Stimulated activated CD4-positive, alpha-beta T cell treated with anti-CD3 and anti-CD28 coated beads, Interleukin-1b, Interleukin-23, amount 100 ng/mL, for 4 hours (primary cell): ENCODE data around the gene SLC22A4.
A peak's percentile ranks its signal among the peaks of the same experiment; 100 is the strongest.

Experiments
- DNase-seq, 2 donors: peaks; one replicate each; pipeline ENCODE4 v3.0.0-alpha.2; 2020; ENCODE audit warnings: low read depth in 2 of 2

Gene SLC22A4

DNA sequence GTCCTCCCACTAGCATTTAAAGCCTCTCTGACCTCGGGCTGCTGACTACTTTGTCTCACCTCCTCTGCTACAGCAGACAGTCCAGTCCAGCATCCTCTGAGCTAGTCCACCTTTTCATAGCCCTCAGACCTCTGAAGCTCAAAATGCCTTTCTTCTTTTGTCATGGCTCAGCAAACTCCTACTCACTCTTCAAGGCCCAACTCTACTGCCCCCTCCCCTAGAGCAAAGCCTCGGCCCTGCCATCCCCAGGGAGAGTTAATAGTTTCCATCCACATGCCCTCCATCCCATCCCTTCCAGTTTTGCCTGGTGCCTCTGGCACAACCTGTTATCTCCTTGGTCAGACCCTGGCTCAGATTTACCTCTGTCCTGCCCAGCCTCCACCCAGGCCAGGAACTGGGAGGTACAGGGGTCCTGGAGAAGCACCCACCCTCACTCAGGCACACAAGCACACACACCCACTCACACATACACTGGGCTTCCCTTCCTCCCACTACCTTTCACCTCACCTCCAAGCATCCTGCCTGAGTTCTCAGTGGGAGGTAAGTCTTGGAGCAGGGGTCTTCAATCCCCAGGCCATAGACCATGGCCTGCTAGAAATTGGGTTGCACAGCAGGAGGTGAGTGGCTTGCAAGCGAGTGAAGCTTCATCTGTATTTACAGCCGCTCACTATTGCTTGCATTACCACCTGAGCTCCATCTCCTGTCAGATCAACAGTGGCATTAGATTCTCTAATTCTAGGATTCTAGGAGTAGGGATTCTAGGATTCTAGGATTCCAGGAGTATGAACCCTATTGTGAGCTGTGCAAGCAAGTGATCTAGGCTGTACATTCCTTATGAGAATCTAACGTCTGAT lies 18.6 kb upstream of the SLC22A4 start:
- no peak for DNase-seq

DNA sequence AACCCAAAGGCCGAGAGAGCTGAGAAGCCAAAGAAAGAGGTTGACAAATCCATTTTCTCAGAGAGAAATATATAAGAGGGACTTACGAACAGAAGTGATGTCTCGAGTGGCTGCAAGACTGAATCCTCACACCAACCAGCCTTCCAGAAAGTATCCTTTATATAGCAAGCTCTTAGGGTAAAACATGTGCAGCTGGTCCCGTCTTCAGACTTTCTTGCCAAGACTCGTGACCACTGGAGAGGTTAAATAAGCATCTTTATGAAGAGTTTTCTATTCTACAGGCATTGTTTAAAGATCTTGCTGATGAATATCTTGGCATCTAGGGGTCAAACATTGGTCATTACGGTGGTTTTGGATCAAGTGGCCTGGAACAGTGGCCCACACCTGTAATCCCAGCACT lies 16.9 kb upstream of the SLC22A4 start:
- DNase-seq: no peak

DNA sequence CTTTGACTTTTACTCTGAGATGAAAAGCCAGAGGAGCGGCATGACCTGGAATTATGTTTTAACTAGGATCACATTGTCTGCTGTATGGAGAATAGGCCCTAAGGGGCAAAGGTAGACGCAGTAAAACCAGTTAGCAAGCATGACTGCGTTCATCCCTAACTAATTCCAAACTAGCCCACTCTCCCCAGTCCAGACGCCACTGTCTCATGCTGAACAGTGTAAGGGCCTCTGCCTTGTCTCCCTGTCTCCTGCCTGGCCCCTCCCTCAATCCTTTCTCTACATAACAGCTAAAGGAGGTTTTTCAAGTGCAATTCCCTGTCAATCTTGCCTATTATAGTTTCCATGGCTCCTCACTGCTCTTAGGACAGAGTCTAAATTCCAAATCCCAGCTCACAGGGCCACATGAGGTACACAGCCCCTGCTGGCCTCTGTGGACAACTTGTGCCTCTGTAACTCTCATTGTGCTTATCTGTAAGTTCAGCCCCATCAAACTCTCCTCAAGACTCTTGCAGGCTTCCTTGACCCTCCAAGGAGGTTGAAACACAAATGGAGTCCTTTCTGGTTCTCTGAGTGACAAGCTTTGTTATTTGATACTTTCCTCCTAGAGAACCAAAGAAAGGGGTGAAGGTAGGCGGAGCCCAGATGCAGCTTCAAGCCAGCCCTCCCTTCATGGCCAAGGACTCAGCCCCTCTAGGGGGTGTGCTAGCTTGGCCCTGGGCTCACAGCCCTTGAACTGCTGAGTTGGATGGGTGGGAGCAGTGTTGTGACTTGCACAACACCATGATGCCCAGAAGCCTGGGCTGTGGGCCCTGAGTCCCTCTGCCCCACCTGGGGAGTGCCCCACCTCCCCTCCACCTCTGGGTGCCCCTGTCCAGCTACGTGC lies 16.0 kb upstream of the SLC22A4 start:
- no peak for DNase-seq

DNA sequence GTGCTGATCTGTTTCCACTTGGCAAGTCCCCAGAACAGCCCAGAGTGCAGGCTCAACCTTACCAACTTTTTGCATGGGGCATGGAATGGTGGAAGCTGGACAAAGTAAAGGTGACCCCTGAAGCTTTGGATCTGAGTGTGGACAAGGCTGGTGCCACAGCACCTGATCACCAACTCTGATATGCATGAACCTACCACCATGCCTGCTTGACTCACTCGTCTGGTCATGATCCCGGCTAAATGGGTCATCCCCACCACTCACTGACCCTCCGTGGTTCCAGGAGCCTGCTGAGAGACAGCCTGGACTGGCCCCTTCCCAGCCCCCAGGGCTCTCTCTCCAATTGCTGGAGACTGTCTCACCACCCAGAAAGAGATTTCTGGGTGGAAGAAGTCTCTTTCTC lies 14.4 kb upstream of the SLC22A4 start:
- no peak for DNase-seq

DNA sequence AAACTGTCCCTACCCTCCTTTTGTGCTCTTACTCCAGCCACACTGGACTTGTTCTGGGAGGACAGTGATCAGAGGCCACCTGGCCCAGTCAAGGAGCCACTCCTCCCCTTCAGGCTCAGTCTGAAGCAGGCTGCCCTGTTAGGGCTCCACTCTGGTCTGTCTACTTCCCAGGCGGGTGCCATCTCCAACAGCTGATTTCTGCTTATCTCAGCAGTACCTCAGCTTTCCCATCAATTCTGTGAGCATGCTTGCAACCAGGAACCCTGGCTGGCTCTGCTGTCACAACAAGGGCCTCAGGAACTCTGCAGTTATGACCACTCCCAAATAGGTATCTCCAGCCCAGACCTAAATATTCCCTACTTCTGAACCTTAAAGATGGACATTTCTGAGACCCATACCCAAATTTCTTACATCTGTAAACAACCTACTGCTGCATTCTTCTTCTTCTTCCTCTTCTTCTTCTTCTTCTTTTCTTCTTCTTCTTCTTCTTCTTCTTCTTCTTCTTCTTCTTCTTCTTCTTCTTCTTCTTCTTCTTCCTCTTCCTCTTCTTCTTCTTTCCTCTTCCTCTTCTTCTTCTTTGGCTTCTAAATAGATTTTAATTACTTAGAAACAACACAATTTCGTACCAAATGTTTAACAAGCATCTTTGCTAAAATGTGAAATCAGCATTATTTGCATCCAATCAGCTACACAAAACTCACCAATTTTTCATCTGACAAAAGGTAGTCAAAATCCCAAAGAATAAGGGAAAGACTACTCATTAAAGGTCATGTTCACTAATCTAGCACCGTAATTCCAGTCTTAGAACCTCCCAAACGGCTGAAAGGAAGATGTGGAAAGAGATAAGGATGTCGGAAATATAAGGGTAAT lies 13.6 kb upstream of the SLC22A4 start:
- DNase-seq: no peak

DNA sequence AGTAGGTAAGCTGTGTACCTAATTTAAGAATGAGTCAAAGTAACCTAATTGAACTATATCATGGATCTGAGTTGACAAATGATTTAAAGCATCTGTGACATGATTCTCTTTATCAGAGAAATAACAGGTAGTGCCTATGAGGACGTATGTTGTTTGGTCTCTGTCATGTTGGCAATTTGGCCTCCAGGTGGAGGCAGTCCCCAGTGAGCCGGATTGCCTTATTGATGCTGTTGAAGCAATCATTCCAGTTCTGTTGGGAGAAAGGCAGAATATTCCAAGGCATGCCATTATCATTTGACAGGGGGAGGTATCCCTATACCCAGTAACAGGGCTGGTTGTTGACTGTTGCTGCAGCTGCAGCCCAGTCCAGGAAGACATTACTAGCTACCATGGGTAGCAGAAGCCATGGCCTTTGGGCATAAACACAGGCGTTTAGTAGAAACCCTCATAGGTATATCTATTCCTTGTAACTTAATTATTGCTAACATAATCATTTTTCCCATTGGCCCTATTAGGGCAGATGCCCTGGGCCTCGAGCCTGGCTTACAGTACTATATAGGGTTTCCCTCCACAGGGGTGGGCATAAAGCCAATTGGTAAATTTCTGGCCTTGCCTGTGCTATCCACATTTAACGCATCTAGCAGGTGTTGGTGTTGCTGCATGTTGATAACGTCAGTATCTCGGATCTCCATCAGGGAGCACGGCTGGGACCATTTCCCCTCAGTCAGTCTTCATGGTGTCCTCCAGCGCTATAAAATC lies 12.2 kb upstream of the SLC22A4 start:
- no peak for DNase-seq

DNA sequence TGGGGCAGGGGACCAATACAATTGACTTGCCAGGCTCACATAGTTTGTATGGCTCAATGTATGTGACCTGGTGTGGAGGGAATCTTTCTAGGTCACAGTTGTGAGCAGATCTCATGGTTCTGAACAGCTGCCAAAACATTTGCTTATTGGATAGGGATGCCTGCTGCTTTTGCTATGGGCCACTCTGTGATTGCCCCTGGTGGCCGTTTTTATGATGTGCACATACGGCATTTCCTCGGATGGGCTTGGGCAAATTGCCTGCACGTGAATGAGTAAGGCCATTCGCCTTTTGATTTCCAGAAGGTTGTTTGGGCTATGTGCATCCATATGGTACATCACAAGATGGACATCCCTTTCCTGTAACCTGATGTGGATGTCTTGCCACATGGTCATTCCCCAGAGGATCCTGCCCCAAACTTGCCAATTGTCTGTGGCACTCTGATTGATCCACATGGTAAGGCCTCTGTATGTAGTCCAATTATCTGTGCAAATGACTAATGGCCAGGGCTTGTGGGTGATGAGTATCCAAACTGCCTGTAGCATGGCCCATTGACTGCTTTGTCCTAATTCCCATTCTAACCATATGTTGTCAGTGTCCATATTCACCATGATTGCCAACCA lies 10.7 kb upstream of the SLC22A4 start:
- DNase-seq: no peak

DNA sequence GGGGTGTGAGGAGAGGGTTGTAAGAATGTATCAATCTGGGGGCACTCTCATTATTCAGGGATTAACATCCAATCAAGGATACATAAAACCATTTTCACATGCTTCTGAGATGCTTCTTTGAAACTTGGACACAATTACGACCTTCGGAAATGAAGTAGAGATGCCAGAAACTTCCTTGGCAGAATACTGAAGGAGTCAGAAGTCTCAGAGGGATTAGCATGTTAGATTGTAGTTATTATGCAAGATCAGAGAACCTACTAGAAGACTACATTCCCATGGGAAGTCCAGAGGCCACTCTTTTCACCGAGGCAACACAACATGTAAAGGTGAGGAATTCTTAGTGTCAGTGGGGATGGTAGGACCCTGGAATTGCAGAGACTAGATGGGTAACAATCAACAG lies 5.1 kb upstream of the SLC22A4 start:
- DNase-seq: no peak

DNA sequence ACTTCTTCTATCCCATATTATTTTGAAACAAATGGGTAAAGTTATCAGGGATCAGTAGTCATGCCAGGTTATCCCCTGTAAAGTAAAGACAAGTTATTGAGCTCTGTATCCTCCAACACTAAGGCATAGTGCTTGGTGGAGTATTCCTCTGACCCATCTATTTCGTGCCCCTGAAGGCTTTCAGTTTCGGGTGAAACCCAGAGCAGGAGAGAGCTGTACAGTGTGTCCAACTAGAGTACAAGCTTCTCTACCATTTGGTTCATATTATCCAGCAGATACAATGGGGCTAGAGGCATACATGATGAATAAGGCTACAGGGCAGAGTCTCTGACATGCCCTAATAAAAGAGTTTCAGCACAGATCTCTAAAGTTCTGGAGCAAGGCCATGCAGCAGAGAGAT lies 3.2 kb upstream of the SLC22A4 start:
- no peak for DNase-seq

DNA sequence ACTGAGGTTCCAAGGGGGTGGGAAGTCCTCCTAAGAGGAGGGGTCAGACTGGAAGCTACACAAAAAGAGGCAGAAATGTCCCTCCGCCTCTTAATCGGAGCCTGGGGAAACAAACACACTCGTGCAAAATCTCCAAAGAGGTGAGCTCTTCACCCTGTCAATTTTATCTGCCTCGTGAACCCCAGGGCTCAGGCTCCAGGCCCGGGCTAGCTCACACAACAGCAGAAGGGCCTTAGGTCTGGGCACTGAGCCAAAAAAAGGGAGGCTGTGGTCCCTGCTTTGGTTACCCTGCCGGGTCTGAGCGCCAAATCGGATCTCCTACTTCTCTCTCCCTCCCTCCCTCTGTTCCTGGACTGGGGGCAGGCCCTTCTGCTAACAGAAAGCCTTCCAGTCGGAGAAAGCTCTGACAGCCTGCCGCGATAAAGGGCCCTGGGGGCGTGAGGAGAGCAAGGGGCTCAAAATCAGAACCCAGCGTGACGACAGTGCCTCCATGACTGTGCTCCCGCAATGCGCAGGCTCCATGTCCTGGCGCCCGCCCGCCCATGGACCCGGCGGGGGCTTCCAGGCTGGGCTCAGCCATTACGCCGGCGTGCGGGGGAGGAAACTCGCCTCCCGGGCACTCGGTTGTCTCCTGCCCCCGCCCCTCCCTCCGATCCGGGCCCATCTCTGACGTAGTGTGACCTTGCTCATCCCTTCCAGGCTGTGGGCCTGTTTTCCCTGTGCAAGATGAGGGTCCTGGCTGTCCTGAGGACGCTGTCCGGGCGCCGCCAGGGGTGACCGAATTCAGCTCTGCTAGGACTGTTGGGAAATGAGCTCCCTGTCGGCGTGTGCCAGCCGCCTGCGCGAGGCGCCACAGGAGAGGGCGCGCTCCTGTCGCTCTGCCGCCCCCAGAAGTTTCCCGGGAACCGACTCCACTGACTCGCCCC lies 865 bp upstream of the SLC22A4 start:
- DNase-seq: peak; percentile 57 to 74

DNA sequence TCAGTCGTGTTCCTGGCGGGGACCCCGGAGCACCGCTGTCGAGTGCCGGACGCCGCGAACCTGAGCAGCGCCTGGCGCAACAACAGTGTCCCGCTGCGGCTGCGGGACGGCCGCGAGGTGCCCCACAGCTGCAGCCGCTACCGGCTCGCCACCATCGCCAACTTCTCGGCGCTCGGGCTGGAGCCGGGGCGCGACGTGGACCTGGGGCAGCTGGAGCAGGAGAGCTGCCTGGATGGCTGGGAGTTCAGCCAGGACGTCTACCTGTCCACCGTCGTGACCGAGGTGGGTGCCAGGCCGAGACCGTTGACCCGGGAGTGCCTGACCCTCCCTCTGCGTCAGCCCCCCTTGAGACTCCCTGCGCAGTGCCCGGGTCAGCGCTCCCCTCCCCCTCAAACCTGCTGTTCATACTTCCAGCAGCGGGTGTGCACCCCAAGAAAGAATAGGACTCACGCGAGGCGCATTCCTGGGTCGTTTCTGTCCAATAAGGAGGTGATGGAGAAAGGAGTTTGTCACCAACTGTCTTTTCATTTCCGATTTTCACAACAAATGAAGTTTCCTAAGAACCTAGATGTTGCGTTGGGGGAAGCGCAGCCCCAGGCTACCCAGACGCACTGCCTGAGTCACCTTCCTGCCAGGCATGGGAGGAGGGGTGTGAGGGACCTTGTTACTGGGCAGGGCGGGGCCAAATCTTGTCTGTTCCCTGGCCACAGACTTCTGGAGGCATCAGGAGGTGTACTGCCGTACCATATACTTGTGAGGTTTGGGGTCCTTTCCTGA lies 722 bp downstream of the SLC22A4 start:
- peak; percentile 64 to 69 for DNase-seq

DNA sequence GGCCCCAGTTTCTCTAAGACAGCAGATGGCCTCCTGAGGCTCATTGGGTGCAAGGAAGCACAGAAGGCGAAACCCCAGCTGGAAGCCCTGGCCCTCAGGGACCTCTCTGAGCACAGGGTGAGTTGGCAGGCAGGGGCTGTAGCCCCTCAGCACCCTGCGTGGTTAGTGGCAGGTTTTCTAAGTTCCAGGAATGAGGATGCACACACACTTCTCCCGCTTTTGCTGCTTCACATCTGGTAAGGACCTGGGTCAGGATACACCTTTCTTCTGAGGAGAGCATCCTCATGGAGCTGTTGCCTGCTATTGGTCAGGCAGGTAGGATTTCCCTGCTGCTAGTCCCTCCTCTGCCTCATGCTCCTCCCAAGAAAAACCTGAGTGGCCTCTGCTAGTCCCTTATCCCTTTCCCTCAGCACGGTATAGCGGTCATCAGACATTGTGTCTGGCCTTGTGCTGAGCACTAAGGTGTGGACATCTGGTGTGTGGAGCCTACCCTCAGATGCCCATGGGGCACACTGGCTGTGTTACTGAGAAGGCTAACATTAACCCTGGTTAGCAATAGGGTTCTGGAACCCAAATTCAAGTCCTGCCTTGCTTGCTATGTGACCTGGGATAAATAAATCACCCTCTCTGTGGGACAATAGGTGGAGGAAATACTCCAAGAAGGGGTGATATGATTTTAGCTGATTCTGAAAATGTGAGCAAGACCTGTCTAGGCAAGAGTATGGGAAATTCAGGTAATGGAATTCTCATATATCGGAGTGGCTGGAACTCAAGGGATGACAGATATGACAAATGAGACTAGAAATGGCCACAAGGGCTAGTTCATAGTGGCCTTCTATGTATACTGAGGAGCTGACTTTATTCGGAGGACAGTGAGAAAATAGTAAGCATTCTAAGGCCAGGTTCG lies 1.6 kb downstream of the SLC22A4 start:
- DNase-seq: no peak

DNA sequence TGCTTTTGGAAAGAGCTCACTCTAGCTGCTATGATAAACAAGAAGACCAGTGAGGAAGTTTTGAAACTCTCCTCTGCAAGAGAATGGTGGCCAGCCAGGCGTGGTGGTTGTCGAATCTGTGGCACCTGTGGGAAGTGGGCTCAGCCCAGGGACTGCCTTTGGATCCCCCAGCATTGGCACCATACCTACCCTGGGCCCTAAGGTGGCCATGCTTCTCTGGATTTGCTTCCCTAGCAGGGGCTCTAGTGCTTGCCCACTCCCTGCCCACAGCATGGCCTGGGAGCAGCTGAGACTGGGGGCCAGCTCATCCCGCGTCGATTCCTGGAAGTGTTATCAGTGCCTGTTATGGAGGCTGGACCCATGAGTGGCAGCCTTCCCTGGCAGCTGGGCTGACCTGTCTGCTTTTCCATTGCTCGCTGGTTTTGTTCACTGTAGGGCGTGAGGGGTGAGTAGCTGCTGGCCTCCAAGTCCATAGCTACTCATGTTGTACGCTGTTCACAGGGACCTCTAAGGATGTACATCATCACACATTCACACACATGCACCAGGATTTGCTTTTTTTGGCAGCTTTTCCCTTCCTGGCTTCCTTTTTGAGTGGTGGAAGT lies 2.3 kb downstream of the SLC22A4 start:
- no peak for DNase-seq

DNA sequence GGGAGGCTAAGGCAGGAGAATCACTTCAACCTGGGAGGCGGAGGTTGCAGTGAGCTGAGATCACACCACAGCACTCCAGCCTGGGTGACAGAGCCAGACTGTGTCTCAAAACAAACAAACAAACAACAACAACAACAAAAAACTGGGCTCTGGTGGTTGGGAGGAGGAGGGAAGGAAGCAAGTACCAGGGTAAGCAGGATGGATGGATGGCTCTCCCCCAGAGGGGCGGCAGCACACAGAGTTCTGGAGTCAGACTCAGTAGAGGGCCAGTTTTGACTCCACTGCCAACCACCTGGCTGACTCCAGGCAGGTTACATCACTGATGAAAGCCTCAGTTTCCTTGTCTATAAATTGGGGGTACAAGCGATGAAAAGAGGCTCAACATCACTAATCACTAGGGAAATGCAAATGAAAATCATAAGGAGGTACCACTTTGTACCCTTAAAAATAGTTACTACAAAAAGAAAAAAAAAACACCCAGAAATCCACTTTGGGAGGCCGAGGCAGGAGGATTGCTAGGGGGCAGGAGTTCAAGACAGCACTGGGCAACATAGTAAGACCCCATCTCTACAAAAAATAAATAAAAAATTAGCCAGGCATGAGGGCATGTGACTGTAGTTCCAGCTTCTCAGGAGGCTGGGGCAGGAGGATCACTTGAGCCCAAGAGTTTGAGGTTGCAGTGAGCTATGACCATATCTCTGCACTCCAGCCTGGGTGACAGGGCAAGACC lies 3.2 kb downstream of the SLC22A4 start:
- DNase-seq: no peak

DNA sequence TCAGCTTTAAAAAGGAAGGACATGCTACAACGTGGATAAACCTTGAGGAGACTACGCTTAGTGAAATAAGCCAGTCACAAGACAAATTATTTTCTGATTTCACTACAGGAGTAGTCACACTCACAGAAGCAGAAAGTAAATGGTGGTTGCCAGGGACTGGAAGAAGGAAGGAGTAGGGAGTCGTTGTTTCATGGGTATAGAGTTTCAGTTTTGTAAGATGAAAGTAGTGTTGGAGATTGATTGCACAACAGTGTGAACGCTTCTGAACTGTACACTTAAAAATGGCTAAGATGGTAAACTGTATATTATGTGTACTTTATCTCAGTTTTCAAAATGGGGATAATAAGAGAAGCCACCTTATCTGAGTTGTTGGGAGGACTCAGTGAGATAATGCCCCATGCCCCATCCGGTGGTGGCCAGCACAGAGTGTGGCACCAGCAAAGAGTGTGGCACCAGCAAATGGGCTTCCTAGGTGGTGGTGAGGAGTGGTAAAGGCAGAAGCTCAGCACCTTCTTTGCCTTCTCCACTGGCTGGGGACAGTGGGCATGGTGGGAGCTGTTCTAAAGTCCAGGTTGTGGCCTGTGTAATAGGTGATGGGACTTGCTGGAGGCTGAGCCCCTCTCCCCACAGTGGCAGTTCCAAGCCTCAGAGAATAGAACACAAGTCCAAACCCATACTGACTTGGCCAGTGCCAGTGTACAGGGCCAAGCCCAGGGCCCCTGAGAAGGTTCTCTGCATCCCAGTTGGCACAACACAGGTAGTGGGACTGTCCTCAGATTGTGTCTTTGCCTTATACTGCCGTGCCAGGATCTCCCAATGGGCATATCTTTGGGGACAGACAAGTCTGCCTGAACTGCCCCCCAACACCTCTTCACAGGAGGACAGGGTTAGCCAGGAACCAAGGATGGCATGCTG lies 4.4 kb downstream of the SLC22A4 start:
- no peak for DNase-seq

DNA sequence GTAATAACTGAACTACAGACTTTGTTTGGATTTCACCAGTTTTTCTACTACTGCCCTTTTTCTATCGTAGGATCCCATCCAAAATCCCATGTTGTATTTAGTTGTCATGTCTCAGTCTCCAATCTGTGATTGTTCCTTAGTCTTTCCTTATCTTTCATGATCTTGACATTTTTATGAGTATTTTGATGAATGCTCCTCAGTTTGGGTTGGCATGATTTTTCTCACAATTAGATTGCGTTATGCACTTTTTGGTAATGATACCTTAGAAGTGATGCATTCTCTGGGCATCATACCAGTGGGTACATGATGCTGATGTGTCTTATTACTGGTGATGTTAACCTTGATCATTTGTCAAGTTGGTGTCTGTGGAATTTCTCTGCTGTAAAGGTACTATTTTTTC lies 5.7 kb downstream of the SLC22A4 start:
- no peak for DNase-seq
